T47D (cell line): ENCODE results near the gene INPP5D.

Source experiments
- DNase-seq, 2 experiments: peaks; one replicate each; pipeline versions ENCODE4 v3.0.0 to v3.0.0-alpha.2; 2011 to 2012; ENCODE audit warnings: low read depth in 1 of 2, low spot score in 1 of 2
- JUND ChIP-seq: IDR thresholded peaks from 2 replicates; pipeline ENCODE4 v1.6.1; 2012; ENCODE audit warnings: low read depth
- in situ Hi-C: cut with HindIII; loops from 2 replicates; pipeline ENCODE4 v1.10.0; 2016; ENCODE audit warnings: low sequenced_read_pairs, low pct_unique_long_range_greater_than_20kb

INPP5D gene

DNA sequence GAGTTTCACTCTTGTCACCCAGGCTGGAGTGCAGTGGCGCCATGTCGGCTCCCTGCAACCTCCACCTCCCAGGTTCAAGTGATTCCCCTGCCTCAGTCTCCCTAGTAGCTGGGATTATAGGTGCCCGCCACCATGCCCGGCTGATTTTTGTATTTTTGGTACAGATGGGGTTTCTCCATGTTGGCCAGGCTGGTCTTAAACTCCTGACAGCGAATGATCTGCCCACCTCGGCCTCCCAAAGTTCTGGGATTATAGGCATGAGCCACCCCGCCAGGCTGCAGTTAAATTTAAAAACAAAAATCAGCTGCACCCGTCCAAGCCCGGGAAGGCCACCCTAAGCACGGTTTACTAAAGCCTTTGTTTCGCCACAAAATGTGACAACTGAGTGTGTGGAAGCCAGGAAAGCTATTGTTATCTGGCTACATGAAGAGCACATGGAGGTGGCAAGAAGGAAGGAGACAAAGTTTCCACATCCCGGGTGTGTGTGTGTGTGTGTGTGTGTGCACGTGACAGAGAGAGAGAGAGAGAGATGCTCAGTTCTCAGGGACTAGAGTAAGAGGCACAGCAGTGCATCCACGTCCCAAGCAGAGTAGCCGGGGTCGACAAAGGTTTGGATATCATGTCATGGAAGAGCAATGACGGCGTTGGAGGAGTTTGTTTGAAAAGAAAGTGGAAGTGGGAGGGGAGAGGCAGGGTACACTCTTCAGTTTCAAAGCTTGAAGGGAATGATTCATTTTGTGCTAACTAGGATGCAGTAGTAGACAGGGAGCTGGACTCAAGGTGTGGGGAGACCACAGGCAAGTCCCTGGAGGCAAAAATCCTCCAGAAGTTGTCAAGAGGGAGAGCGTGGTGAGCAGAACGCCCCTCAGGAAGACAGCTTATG is 20.1 kb downstream of the INPP5D start:
- in situ Hi-C loops: no loop called here
- no peak for TF ChIP-seq JUND
- DNase-seq: no peak

GRCh38 chr2:233080836-233081229 is 20.7 kb downstream of the INPP5D start:
- no peak for TF ChIP-seq JUND
- no peak for DNase-seq
- in situ Hi-C loops: no loop called here

- TF ChIP-seq JUND: no peak
- in situ Hi-C loops: no loop called here
- DNase-seq: no peak
These were observed 21.1 kb downstream of the INPP5D start for GRCh38 chr2:233081232-233081730.

DNA sequence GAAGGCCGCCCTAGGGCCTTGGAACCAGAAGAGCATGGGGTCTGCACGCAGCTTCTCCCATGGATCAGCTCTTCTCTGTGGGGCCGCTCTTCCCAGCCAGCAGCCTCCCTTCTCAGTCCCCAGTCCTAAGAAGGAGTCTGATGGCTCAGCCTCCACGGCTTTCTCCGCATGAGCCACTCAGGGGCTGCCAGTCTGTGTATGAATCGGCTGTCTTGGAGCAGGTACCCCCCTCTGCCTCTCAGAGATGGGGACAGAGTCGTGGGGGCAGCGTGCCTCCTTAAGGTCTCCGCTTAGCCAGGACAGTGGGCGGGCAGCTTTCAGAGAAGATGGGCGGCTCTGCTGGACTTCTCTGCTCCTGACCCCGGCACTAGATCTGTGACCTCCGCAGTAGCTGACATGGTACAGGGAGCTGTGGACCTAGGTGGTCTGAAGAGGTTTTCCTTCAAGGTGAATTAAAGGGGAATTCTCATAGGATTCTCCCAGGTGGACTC is 21.6 kb downstream of the INPP5D start:
- DNase-seq: no peak
- no peak for TF ChIP-seq JUND
- in situ Hi-C loops: no loop called here

DNA sequence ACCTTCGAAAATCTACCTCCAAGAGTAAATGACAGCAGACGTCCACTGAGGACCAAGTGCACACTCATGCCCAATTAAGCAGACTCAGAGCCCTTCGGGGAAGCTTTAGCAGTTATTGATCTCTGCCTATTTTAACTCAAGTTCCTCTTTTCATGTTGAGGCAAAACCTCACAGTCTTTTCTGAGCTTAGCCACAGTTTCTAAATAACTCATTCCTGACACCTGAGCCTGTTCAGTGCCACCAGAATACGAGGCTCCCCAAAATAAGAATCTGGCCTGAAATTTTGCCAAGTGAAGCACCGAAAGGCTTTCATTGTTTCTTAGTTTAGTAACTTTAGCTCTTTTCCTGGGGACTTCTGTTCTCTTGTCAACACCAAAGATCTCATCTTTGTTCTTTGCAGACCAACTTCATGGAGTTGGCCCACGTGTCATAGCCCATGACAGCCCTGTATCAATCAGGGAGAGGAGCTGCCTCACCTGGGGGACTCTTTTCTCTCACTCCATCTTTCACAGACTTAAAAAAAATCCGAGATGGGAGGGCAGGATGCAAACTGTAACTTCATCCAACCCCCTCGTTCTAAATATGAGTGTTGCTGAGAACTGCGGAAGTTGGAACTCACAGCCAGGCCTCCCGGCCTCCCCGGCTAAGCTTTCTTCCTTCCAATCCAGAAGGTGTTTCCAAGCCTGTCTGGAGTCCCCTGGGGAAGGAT is 22.2 kb downstream of the INPP5D start:
- no peak for TF ChIP-seq JUND
- DNase-seq: no peak
- in situ Hi-C loops: no loop called here

GRCh38 chr2:233082931-233083755 is 23.0 kb downstream of the INPP5D start:
- no peak for TF ChIP-seq JUND
- in situ Hi-C loops: no loop called here
- no peak for DNase-seq

DNA sequence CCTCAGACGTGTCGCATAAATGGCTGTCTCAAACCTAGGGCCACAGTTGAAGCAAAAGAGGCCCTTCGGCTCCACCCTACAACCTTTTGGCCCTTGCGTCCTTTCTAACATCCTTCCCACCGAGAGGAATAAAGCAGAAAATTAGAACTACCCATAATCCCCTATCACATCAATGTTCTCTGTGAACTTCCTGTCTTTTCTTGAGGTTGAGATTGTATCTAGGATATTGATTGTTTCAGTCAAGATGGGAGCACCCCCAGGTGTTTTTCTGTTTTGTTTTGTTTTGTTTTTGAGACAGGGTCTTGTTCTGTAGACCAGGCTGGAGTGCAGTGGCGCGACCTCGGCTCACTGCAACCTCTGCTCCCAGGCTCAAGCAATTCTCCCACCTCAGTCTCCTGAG is 23.6 kb downstream of the INPP5D start:
- TF ChIP-seq JUND: no peak
- in situ Hi-C loops: no loop called here
- DNase-seq: no peak

DNA sequence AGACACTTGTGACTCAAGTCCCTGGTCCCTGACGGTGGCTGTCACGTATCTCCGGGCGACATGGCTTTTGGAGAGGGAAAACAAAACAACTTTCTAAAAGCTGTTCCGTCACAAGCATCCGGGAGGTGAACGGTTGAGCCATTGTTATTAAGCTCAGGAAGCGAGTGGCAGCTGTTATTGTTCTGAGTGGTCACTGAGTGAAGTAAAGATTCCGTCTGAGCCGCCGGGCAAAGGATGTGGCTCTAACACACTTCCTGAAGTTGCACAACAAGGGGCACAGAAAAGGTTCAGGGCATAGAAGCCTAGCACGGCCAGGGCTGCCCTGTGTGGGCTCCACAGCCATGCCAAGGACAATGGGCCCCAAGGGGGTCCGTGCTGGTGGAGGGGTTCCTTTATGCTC is 24.3 kb downstream of the INPP5D start:
- no peak for DNase-seq
- TF ChIP-seq JUND: no peak
- in situ Hi-C loops: no loop called here

DNA sequence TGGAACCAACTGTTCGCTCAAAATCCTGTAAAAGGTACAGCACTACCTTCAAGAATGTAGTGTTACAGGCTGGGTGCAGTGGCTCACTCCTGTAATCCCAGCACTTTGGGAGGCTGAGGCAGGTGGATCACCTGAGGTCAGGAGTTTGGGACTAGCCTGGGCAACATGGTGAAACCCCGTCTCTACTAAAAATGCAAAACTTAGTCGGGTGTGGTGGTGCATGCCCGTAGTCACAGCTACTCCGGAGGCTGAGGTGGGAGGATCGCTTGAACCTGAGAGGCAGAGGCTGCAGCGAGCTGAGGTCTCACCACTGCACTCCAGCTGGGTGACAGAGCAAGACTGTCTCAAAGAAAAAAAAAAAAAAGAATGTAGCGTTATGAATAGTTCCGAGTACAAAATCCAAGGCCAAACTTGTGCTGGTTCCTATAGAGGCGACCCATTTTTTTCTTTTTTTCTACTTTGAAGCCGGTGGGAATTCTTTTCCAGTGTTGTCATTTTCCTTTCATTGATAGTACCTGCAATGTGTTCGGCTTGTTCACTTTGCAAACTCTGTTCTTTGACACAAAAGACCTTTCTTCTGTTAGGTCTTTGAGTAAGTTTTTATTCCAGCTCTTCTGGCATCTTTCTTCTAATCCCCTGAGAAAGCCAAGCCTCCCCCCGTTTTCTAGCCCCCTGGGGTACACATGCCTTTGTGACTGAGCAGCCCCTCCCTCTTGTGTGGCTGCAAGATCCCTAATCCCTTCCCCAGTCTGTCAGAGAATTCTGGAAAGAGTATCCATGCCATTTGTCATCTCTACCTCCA is 25.1 kb downstream of the INPP5D start:
- TF ChIP-seq JUND: no peak
- no peak for DNase-seq
- in situ Hi-C loops: no loop called here

GRCh38 chr2:233085839-233086150 is 25.7 kb downstream of the INPP5D start:
- no peak for DNase-seq
- no peak for TF ChIP-seq JUND
- in situ Hi-C loops: no loop called here

GRCh38 chr2:233087713-233088112 is 27.6 kb downstream of the INPP5D start:
- TF ChIP-seq JUND: no peak
- no peak for DNase-seq
- in situ Hi-C loops: no loop called here

GRCh38 chr2:233088972-233089345 is 28.8 kb downstream of the INPP5D start:
- no peak for TF ChIP-seq JUND
- in situ Hi-C loops: no loop called here
- DNase-seq: no peak
